Stomach (tissue), 4 donors: ENCODE data around the gene FANCC.

Experiments
- EP300 ChIP-seq: sonication (generic); formaldehyde crosslinking; IDR thresholded peaks from one replicate; pipeline ENCODE4 v1.6.1; 2017; ENCODE audit warnings: antibody characterized with exemption
- POLR2A ChIP-seq, 4 donors: fragments of 450-650 bp; IDR thresholded peaks; one replicate each; pipeline ENCODE4 v1.6.1; 2016; ENCODE audit warnings: antibody characterized with exemption in 4 of 4, control low read depth in 2 of 4, mild to moderate bottlenecking in 1 of 4, moderate library complexity in 1 of 4
- POLR2AphosphoS5 ChIP-seq, 3 donors: sonication (generic); formaldehyde crosslinking; IDR thresholded peaks; one replicate each; pipeline ENCODE4 v1.6.1; 2016; ENCODE audit warnings: antibody characterized with exemption in 3 of 3
- TF ChIP-seq, protein P1 (sequence below), 7 experiments: fragments of 450-650 bp in 4 of 7; fragments of 200-600 bp in 3 of 7; sonication (generic) in 3 of 7; IDR thresholded peaks; one replicate each; pipeline ENCODE4 v1.5.1; 2016 to 2019; ENCODE audit warnings: antibody characterized with exemption in 7 of 7, control low read depth in 2 of 7, mild to moderate bottlenecking in 1 of 7

DNA sequence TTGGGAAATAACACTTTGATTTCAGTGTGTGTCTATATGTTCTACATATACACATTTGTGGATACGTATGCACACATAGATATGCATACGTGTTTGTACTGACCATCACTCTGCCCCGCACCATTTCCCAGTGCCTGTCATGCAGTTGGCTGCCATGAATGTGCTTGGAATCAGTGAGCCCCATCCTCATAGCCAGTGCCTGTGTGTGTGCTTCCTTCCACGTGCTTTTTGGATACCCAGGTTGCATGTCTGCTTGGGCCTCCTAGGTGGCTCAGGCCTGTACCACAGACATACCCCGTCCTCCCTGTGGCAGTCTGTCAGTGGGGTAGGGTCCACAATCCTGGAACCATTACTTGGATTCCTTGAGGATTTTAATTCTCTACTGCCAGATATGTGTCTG lies 243.6 kb downstream of the FANCC start:
- TF ChIP-seq, protein P1, sequence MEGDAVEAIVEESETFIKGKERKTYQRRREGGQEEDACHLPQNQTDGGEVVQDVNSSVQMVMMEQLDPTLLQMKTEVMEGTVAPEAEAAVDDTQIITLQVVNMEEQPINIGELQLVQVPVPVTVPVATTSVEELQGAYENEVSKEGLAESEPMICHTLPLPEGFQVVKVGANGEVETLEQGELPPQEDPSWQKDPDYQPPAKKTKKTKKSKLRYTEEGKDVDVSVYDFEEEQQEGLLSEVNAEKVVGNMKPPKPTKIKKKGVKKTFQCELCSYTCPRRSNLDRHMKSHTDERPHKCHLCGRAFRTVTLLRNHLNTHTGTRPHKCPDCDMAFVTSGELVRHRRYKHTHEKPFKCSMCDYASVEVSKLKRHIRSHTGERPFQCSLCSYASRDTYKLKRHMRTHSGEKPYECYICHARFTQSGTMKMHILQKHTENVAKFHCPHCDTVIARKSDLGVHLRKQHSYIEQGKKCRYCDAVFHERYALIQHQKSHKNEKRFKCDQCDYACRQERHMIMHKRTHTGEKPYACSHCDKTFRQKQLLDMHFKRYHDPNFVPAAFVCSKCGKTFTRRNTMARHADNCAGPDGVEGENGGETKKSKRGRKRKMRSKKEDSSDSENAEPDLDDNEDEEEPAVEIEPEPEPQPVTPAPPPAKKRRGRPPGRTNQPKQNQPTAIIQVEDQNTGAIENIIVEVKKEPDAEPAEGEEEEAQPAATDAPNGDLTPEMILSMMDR (IDR thresholded peaks at IDR 0.05) = no peak
- TF ChIP-seq EP300 (no peak), POLR2AphosphoS5 (IDR thresholded peaks at IDR 0.05) (no peak), POLR2A (IDR thresholded peaks at IDR 0.05) (no peak)
